Stimulated activated CD8-positive, alpha-beta memory T cell treated with anti-CD3 and anti-CD28 coated beads, Interleukin-7, amount 100 ng/mL, for 48 hours (primary cell): Measurements from ENCODE around the gene LRRC25.

Source experiments
- DNase-seq, 2 donors: peaks; one replicate each; pipeline ENCODE4 v3.0.0-alpha.2; 2020; ENCODE audit warnings: low read depth in 1 of 2; ENCODE audit errors: extremely low read depth in 1 of 2

LRRC25 gene

DNA sequence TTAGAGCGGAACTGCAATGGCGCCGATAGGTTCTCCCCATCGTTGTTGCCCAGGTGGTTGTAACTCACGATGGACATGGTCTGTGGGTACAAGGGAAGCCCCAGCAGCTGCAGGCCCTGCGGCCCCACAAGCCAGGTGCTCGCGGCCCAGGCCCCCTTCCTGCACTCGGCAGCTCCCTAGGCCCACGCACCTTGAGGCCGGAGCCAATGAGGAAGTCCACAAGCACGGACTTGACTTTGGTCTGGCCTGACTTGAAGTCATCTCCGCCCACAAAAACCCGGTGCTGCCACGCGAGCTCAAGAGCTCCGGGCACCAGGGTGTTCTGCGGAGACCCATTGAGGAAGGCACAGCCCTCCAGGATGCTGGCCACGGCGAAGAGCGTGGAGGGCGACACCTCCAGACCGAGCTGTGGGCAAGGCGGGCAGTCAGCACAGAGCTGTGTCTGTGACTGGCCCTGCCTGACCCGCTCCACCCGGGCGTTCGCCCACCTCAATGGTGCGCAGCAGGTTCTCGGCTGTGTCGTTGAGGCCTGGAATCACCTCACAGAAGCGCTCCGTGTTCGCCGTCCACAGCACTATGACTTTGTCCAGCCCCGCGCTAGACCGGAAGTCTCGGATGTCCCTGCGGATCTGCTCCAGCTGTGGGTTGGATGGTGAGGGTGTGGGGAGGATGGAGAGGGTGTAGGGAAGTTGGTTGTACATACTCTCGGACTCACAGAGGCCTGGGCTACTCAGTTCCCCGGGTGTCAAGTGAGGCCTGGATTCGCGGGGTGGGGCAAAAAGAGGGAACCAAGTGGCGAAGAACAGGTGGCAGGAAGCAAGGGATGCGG is 38.6 kb upstream of the LRRC25 start:
- no peak for DNase-seq

DNA sequence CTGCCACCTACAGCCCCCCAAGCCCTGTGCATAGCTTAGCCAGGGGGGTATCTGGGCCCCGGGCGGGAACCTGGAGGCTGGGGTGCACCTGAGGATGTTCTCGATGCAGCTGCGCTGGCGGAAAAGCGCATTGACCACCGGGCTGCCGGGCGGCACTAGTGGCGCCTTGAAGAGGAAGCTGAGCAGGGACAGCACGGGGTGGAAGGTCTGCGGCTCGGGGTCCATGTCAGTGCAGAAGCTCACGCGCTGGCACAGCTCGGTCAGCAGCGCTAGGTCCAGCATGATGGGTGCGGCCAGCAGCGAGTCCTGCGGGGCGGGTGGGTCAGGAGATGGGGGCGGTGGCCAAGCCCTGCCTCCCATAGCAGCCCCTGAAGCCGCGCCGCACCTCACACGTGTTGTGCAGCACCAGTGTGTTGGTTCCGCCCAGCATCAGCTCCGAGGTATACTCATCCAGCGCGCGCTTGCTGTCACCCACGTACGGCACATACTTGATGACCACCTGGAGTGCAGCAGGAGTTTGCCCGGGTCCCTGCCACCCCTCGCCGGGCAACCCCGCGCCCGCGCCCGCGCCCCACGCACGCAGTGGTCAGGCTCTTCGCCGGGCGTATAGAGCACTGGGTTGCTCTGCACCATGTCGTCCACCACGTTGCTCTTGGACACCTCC is 37.9 kb upstream of the LRRC25 start:
- no peak for DNase-seq

GRCh38 chr19:18434411-18435175 is 37.2 kb upstream of the LRRC25 start:
- DNase-seq: no peak

DNA sequence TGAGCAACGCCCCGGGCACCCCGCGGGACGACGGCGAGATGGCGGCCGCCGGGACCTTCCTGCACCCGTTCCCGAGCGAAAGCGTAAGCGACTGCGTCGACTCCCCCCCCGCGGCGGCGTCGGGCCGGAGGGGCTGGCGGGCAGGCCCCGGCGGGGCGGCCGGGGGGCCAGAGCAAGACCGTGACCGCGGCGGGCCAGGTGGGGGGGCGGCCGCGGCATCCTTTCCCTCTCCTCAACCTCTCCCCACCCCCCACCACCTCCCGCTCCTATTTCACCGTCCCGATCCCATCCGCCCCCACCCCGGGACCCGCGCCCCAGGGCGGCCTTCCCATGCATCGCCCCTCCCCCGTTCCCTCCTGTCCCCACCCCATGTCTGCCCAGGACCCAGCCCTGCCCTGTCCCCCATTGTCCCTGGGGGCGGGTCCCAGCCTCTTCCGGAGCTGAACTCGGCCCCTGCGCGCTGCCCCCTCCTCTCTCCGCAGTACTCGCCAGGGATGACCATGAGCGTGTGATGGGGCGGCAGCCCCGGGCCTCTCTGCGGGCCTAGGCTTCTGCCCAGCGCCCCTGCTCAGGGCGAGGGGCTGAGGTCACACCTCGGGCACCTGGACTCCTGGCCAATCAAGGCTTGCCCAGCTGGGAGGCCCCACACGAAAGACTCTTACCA is 36.4 kb upstream of the LRRC25 start:
- no peak for DNase-seq

GRCh38 chr19:18433015-18433691 is 35.7 kb upstream of the LRRC25 start:
- no peak for DNase-seq

DNA sequence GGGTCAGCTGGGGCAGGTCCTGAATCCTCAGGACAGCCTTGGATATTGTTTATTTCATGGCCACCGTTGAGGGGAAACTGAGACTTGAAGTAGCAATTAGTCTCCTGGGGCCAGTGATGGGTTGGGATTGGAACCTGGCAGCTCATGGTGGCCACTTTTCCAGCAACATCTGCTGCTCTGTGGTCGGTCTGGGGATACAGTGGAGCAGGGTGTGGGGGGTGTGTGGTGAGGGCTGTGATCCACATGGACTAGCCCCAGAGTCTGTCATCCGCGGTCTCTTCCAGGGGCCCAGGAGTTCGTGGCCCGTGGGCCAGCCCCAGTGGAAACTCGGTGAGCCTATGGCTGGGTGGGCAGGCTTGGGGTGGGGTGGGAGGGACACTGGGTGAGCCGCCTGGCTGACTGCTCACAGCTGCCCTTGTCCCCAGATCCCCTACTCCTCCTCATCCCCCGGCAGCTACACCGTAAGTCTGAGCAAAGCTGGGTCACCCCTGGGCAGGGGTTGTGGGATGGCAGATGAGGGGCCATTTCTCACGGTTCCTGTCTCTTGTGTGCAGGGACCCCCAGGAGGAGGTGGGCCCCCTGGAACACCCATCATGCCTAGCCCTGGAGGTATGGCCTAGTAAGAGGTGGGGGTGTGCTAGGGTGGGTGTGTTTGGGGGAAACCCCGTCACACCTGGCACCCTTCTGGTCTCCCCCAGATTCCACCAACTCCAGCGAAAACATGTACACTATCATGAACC is 35.0 kb upstream of the LRRC25 start:
- no peak for DNase-seq

- DNase-seq: no peak
These were observed 34.2 kb upstream of the LRRC25 start for GRCh38 chr19:18431351-18432197.

GRCh38 chr19:18430417-18431144 is 33.2 kb upstream of the LRRC25 start:
- DNase-seq: no peak

DNA sequence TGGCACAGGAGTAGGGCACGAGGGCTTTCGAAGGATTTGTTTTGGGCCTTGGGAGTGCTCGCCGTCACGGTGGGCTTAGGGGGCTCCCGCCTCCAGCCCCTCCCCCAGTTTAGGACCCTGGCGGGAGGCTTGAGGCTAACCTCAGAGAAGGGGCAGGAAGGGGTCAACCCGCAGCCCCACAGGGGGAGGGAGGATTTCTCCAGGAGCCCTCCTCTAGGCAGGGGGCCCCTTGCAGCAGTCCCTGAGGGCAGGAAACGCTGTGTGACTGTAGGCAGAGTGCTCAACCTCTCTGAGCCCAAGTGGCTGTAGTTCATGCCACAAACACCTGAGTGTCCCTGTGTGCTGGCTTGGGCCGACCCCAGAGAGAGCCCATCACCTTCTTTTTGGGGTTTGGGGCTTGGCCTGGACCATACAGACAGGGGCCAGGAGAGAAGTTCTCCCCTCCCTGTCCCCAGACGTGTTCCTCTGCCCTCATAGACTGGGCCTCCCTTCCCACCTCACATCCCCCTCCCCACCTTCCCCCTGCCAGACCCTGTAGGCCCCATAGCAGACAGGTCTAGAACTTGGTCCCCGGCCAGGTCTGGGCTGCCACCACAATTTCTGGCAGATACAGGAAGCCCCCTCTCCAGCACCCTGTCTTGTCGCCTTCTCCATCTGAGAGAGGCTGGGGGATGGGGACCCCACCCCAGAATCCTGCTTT is 32.4 kb upstream of the LRRC25 start:
- DNase-seq: no peak

DNA sequence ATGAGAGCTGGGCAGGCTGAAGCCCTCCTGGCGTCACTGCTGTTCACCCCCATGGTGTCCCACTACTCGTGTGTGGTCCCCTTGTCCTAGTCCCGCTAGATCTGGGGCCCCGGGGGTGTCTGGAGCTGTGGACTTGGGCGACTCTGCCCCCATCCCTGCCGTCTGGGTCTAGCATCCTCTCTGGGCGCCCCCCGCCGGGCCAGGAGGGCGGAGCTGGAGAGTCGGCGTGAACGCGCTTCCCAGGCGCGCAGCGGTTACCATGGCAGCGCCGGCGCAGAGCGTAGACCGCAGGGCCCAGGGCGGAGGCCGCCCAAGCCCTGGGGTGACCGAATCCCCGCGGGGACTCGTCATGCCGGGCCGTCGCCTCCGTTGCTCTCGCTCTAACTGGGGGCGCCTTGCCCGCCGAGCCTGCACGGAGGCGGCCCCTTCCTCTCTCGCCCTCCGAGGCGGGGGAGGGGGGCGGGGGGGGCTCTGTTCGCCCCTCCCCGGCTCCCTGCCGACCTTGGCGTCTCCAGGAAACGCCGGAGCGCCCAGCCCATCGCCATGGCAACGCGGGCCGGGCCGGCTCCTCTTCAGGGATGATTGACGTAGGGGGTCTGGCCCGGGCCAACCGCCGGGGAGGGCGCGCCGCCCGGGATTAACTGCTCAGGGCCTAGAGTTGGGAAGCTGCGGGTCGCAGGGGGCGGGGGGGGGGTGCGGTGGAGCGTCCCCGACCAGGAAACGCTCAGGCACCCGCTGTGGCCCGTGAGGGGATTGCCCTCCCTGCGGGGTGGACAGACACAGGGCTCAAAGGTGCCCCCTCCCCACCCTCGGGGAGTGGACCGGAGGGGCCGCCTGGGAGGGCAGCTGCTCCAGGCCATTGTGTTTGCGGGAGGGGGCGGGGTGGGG is 31.6 kb upstream of the LRRC25 start:
- DNase-seq: peak; percentile 66 to 73

DNA sequence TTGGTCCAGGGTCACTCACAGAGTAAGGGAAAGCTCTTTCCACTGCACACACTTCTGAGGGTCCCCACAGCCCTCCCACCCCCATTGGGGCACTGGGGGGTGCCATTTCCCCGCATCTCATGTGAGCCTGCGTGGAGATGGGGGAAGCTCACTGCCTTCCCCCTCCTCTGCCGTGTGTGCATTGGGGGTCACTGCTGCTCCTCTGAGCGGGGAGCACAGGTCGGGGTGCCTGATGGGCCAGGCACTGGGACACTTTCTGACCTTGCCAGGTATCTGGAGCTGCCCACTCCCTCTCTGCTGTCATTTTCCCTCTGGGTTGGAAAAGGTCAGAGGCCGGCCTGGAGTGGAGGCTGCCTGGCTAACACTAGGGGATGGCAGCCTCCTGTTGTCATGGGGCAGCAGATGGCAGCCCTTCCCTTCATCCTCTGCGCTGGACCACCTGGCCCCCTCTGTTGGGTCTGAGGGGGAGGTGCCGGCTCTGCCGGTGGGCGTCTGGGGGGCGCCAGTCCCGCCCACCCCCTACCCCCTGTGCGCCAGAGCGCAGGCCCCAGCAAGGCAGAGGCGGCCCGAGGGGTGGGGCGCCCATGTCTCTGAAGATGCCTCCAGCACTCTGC is 30.9 kb upstream of the LRRC25 start:
- DNase-seq: no peak

GRCh38 chr19:18427743-18428113 is 30.3 kb upstream of the LRRC25 start:
- DNase-seq: no peak

DNA sequence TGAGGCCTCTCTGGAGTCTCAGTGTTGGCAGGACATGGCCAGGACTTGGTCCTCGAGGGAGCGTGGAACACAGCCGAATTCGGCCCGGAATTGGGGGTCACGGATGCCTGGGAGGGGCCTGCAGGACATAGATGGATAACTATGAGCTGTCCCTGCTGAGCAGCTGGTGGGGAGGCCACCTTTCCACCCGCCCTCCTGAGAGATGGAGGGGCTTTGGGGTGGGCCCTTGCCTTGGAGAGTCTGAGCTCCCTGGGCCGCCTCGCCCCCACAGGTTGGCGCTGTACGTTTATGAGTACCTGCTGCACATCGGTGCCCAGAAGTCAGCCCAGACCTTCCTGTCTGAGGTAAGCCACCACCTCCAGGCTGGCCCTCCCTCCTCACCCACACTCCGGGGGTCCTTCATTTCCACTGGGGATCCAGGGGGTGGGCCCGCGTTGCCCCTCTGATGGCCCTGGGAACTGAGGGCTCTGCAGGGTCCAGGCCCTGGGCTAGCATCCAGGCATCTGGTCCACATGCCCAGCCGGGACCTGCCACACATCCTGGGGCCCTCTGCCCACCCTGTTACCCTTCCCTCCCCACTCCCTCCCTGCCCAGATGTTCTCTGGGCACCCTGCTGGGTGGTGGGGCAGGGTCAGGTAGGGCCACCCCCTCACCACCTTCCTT is 29.8 kb upstream of the LRRC25 start:
- no peak for DNase-seq

- DNase-seq: no peak
These were observed 29.0 kb upstream of the LRRC25 start for GRCh38 chr19:18426416-18426767.

- DNase-seq: no peak
These were observed 28.3 kb upstream of the LRRC25 start for GRCh38 chr19:18425515-18426415.
